Activated CD8-positive, alpha-beta memory T cell treated with anti-CD3 and anti-CD28 coated beads for 1 hour (primary cell): Measurements from ENCODE around the gene RARA.

Source experiments
- DNase-seq, 2 donors: peaks; one replicate each; pipeline ENCODE4 v3.0.0-alpha.2; 2020; ENCODE audit warnings: low read depth in 1 of 2; ENCODE audit errors: extremely low read depth in 1 of 2

The RARA gene

DNA sequence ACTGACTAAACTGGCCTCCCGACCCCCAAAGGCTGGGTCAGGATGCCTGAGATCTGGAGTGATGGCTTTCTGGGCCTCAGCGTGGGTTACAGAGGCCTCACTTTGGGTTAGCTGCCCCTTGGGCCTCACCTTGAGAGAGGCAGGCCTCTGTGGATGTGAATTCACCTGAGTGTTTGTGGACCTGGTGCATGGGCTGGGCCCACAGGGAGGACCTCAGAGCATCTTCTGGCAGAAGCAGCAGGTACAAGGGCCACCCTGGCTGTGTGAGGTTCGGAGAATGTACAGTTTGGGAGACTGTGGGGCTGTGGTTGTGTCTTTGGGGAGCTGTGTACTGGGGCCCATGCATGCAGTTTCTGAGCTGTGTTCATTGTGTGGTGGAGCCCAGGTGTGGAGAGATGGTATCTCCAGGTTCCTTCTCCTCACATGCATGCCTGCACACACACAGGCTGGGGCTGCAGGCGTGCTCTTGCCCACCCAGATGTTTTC is 18.3 kb downstream of the RARA start:
- no peak for DNase-seq

DNA sequence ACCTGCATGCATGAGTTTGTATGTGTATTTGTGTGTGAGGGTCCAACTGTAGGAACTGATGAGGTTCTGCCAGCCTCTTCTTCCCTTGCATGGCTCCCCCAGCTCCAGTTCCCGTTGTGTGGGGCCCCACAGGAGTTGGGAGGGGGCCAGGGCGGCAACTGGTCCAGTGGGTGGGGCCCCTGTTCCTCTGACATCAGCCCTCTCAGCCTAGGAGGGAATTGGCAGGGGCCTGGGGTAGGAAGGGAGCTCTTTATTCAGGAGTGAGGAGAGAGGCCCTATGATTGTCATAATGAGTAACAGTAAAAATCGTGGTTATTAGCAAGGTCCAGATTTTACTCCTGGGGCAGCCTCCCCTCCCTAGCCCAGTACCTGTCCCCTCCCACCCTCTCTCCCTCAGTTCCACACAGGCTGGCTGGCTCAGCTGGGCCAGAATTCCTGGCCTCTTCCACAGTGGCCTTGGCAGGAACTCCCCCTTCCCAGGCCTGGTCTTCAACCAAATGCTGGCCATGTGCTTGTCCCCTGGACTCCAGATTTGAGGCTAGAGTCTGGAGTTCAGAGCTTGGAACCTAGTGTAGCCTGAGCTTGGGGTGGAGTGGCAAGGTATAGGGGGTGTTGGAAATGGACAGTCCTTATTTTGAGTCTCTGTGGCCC is 18.9 kb downstream of the RARA start:
- no peak for DNase-seq

DNA sequence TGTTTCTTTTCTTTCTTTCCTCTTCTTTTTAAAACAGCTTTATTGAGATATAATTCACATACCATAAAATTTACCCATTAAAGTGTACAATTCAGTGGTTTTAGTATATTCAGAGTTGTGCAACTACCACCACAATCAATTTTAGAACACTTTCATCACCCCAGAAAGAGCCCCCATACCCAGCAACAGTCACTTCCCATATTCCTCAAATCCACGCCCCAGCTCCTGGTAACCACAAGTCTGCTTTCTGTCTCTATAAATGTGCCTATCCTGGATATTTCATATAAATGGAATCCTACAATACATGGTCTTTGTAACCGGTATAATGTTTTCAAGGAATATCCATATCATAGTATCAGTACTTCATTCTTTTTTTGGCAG is 19.4 kb downstream of the RARA start:
- DNase-seq, result no peak

DNA sequence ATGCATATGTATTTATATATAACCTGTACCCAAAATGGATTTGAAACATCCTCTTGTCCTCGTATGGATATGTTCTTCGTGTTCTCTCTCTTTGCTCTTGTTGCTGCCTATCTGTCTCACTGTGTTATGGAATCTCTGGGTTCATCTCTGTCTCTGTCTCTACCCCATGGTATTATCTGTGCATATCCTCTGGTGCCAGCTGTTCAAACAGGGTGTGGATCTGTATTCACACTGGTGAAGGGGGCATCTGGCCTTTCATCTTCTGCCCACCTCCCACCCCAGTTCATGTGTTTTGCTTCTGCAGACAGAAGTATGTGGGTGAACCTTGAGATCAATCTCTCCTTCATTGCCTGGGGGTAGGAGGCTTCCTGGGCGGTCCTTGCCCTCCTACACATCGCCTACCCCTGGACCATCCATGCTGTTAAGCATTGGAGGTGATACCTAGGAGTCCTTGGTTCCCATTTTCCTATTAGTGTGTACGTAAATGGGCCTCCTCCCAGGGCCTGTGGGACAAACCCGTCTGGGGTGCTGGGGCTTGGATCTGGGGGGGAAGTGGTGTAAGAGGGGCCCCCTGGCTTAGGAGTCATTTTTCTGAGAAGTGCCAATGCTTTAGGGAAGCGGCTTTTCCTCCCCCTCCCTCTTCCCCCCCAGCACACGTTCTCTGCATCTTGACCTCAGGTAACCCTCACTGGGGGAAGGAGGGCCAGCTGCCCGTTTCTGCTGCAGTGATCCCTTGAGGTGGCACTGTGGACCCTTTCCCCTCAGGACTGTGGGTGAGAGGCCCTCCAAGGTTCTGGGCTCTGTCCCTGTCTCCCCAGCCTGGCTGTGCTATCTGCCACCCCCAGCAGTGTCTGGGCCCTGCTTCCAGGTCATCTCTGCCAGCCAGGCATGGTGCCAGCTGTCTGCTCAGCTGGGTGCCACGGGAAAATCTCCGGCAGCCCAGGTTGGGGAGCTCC is 21.1 kb downstream of the RARA start:
- no peak for DNase-seq

DNA sequence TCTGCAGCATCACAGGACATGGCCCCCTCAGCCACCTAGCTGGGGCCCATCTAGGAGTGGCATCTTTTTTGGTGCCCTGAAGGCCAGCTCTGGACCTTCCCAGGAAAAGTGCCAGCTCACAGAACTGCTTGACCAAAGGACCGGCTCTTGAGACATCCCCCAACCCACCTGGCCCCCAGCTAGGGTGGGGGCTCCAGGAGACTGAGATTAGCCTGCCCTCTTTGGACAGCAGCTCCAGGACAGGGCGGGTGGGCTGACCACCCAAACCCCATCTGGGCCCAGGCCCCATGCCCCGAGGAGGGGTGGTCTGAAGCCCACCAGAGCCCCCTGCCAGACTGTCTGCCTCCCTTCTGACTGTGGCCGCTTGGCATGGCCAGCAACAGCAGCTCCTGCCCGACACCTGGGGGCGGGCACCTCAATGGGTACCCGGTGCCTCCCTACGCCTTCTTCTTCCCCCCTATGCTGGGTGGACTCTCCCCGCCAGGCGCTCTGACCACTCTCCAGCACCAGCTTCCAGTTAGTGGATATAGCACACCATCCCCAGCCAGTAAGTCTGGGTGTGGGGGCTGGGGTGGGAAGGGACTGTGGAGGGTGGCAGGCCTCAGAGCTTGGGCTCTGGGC is 22.0 kb downstream of the RARA start:
- no peak for DNase-seq

DNA sequence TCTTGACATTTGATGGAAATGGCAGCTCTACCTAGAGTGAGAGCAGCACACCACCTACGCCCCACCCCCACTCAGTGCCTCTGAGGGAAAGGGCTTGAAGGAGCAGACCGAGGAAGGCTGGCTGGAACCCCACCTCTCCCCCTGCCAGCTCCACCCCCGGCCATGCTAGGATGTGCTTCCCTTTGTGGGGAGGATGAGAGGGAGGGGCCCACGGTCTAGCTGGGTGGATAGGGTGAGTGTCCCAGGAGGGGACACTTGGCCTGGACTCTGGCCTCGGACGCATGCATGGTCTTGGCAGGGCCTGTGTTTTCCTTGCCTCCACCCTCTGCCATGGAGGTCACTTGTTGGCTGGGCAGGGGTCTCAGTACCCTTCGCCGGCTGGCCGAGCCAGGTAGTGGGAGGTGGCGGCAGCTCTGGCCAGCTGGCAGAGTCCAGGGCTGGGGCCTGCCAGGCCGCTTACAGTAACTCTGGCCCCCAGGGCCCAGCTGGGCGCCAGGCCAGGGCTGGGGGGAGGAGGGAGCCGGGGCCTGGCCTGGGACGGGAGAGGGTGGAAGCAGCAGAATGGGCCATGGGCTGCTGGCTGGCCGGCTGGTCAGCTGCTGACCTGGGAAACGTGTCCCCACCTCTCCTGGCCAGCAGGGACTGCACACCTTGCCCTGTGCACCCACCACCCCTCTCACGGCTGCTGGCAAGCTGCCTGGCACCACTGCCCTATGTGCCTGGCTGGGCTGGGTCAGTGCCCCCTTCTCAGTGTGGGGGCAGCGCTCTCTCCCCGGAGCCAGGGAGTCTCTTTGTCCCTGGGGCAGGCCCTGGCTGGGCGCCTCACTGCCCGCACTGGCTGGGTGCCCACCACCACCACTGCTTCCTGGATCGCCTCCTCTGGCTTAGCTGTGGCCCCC is 23.0 kb downstream of the RARA start:
- DNase-seq, result no peak

DNA sequence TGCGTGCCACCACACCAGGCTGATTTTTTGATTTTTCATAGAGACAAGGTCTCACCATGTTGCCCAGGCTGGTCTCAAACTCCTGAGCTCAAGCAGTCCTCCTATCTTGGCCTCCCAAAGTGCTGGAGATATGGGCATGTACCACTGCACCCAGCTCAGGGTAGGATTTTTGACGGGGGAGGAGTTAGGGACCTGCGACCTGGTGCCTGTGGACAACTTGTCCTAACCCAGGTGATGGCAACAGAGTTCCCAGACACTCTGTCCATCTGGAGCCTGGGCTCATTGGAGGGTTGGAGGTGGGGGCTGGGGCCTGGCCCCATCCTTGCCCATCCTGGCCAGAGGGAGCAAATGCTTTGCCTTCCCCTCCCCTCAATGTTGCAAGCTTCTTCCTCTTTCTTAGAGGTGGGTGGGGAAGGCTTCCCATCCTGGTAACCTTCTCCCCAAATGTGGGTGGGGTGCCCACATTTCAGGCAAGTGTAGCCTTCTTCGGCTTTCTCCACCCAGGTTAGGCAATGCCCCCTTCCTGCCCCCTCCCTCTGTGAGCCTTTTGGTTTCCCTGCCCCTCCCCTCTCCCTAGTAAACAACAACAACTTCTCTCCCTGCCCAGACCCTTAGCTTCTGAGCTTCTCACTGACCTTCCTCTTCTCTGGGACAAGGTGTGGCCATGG is 24.9 kb downstream of the RARA start:
- DNase-seq, result no peak

DNA sequence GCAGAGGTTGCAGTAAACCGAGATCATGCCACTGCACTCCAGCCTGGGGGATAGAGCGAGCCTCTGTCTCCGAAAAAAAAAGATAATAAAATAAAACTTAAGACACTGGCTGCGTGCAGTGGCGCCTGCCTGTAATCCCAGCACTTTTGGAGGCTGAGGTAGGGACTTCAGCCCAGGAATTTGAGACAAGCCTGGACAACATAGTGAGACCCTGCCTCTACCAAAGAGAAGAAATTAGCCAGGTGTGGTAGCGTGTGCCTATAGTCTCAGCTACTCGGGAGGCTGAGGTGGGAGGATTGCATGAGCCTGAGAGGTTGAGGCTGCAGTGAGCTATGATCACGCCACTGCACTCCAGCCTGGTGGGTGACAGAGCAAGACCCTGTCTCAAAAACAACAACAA is 26.6 kb downstream of the RARA start:
- no peak for DNase-seq

DNA sequence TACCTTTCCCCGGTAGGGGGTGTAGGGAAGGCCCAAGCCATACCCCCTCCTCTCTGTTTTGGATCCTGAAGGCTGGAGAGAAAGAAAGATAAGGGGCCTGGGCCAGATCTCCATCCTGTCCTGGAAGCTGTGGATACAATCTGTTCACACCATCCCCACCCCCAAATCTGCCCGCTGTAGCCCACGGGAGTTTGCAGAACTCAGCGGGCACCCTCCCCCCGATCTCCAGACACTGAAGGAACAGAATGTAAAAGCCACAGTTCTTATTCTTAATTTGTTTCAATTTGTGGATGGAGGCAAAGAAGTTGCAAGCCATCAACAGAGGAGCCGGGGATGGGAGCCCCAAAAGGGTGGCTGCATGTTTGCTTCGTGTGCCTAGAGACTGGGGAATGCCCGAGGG is 28.4 kb downstream of the RARA start:
- no peak for DNase-seq

DNA sequence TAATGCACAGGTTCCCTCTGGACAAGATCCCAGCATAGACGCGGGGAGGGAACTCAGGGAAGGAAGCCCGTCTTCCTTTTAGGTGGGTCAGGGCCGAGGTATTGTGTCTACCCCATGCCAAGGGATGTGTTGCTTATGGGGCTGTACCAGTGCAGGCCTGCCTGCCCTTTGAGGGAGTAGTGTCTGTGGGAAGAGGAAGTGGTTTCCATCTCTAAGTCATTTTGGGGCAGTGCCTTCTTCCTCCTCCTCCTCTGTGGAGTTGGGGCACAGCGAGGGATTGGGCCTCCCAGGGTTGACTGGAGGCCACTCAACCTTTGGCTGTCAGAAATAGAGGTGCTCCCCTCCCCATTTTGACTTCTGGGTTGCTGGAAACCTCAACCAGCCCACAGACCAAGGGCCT is 29.1 kb downstream of the RARA start:
- DNase-seq, result no peak

DNA sequence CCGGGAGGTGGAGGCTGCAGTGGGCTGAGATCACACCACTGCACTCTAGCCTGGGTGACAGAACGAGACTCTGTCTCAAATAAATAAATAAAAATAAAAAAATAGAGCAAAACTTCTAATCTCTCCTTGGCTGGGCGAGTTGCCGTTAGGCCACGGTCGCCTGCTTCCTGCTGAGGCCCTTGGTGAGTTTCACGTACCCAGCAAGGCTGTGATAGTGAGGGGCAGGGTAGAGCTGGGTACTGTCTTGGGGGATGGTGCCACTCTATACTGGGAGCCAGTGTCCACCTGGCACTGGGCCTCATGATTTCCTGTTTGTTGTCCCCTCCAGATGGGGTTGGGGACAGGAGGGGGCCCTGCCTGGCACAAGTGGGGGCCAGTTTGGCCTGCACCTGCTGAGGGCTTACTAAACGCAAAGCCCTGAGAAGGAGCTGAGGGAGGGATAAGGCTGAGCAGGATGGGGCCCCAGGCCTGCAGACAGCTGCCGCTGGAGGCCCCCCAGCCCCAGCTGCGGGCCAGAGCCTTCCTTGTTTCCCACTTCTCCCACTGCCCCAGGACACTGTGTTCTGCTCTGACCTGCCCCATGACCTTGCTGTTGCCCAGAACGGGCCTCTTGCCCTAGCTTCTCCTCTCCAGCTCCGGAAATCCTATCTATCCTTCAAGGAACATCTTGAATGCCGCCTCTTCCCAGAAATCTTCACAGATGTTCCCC is 30.1 kb downstream of the RARA start:
- DNase-seq, result no peak

DNA sequence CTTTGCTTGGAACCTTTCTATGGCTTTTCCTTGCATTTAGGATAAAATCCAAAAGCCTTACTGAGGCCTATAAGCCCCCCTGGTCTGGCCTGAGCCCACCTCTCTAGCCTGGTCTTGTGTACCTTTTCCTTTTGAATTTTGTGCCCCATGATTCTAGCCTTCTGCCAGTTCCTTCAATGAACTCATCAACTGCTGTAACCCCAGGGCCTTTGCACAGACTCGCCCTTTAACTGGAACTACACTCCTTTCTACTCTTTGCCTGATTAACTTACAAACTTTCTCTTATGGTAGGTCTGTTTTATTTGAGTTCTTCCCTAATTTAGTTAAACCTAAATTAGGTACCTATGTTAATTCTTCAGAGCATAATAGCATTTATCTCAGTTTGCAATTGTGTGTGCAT is 31.3 kb downstream of the RARA start:
- DNase-seq, result no peak

DNA sequence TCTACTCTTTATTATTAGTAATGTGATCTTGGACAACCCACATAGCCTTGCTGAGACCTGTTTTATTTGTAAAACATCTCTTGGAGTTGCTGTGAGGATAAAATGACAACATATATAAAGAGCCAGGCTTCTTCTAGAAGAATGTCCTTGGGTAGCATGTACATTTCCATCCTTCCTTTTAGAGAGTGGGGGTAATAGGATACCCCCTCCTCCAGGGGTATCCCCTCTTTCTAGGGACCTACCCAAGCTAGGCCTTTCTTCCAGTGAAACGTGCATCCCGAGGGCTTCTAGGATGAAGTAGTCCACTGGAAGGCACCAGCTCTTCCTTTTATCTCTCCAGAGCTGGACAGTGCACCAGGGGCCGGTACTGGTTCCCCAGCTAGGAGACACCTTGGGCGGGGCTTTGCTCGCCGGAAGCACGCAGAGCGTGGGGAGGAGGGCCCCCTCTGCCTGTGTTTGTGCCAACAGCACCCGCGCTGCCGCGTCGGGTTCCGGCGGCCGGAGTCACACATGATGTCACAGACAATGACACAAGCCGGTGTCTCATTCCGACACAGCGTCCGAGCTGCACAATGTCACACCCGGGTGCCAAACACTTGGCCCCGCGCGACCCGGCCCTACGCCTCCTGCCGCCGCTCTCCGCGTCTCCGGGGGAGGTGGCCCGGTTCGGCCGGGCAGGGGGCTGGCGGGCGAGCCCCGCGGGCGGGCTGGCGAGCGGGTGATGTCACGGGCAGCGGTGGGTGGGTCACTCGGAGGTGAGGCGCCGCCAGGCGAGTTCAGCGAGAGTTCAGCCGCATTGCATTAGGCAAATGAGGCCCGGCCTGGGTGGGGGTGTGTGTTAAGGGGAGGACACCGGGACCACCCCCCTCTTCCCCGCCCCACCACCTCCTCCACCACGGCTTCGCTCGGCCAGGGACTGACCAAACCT is 32.2 kb downstream of the RARA start:
- peak; percentile 73 to 83 for DNase-seq

DNA sequence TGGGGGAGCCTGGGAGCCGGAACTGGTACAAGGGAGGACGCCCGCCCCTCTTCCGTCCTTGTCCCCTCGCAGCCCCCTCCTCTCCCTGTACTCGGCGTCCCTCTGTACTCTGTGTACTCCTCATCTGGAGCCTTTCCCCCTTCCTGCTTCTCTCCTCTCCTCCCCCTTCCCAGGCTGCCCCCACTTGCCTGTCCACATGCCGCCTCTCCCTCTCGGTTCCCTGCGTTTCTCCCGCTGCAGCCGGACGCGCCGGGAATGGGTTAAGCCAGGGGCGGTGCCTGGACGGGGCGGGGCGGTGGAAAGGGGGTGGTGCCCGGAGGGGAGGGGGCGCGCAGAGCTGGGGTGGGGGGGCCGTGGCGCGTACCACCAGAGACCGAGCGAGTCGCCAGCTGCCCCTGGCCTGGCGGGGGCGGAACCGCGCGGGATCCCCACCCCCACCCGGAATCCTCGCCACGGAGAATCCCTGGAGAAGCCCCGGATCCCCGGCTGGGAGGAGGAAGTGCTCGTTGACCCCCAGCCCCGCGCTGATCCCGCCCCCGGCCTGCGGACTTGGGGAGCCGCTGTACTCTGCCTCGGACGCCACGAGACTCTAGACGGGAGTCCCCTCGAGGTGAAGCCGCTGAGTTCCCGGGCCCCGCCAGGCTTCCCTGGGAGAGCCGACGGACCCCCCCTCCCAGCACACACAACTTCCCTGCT is 33.0 kb downstream of the RARA start:
- no peak for DNase-seq

DNA sequence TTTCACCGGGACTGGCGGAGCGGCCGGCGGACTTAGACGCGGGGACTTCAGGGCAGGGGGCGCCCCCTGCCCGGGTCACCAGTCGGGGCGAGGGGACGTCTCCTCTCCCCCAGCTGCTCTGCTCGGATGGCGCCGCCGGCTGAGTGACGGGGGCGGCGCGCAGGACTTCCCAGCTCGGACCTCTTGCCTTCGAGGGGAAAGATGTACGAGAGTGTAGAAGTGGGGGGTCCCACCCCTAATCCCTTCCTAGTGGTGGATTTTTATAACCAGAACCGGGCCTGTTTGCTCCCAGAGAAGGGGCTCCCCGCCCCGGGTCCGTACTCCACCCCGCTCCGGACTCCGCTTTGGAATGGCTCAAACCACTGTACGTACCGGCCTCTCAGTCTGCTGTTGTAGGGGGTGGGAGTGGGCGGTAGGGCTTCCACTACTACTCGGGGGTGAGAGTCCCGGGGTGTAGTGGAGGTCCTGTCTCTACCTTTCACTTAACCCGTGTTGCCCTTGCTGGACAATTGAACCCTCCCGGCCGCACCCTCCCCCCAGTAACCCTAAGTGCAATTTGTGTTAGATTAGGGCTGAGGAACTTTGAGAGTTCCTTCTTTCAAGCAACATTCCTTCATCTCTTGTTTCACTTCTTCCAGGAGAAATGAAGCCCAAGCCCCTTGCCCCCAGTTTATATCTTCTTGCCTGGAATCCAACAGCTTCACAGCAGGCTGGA is 33.7 kb downstream of the RARA start:
- DNase-seq, result no peak

DNA sequence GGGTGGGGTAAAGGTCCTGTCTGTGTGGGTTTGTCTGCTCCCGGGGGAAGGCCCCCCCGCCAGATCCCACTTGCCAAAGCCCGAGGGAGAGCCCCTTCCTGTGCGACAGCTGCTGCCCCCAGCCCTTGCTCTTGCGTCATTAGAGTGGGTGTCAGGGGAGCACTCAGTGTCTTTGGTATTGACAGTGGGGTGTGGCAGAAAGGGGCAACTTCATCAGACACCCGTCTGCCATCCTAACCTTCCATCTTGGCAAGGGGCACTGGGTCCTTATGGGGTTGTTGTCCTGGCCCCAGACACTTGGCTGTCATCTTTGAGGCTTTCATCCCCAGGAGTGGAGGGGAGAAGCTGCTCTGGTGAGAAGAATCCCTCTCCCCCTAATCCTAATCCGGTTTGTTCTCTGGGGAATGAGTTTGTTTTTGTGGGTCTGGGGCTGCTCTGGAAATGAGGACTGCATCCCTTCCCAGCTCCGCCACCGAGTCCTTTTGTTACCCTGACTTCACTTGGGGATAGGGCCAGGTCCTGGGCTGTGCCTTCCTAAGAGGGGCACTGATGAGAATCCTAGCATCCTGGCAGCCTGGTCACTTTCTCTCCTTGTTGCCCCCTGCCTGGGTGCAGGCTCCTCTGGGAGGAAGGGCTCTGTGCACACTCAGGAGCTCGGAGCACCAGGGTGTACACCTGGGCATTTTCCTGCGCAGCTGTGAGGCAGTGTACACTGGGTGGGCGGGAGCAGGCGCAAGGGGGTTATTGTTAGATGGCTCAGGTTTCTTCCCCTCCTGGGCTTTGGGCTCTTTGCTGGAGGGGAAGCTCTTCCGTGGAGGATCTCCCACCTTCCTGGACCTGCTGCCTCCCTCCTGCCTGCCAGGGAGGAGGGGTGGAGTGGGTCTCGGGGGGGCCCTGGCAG is 34.5 kb downstream of the RARA start:
- DNase-seq, result no peak
